Vagina (tissue), 2 donors: Measurements from ENCODE around the gene SYMPK.

Source experiments
- POLR2A ChIP-seq, 2 donors: fragments of 450-650 bp; IDR thresholded peaks; one replicate each; pipeline ENCODE4 v1.6.1; 2017; ENCODE audit warnings: antibody characterized with exemption in 2 of 2, mild to moderate bottlenecking in 2 of 2, moderate library complexity in 2 of 2
- TF ChIP-seq, protein P1 (sequence below), 3 experiments: fragments of 450-650 bp in 2 of 3; fragments of 200-600 bp in 1 of 3; sonication (generic) in 1 of 3; IDR thresholded peaks; one replicate each; pipeline ENCODE4 v1.5.1; 2017 to 2019; ENCODE audit warnings: antibody characterized with exemption in 3 of 3, mild to moderate bottlenecking in 2 of 3, moderate library complexity in 2 of 3

DNA sequence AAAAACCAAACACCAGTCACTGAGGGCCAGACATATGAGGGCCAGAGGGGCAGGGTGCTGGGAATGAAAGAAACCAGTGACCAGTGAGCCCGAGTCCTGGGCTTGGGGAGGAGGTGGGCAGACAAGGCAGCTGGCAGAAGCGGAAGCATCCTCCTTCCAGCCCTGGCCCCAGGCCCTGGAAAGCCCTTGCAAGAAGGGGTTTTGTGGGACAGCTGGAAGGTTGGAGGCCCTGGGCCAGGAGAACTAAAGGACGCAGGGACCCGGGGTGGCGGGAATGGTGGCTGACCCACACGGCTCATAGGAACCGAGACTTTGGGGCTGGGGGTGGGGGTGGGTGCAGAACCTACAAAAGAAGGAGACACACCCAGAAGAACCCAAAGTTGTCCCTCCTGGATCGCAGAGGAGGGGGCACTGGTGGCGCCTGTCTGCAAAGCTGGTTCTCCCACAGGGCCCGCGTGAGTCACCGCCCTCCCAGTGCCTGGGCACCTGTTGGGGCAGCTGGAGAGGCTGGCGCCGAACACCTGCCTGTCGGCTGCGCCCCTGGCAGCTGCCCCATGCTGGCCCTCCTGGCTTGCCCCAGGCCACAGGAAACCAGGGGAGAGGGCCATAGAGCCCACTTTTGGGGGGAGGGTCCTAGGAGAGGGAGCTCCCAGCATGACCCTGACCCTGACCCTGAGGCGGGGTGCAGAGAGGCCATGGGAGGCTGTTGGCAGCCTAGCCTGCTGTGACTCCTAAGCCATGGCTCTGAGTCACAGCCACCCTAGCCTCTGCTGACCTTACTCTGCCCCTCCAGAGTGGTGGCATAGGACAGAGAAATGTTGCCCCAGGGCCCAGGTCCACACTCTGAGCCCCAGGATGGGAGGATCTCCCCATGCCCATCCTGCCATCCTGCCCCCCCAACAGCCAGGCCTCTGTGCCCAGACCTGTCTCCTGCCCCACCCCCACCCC is 81.5 kb downstream of the SYMPK start:
- no peak for TF ChIP-seq POLR2A (IDR thresholded peaks at IDR 0.05)
- TF ChIP-seq, protein P1, sequence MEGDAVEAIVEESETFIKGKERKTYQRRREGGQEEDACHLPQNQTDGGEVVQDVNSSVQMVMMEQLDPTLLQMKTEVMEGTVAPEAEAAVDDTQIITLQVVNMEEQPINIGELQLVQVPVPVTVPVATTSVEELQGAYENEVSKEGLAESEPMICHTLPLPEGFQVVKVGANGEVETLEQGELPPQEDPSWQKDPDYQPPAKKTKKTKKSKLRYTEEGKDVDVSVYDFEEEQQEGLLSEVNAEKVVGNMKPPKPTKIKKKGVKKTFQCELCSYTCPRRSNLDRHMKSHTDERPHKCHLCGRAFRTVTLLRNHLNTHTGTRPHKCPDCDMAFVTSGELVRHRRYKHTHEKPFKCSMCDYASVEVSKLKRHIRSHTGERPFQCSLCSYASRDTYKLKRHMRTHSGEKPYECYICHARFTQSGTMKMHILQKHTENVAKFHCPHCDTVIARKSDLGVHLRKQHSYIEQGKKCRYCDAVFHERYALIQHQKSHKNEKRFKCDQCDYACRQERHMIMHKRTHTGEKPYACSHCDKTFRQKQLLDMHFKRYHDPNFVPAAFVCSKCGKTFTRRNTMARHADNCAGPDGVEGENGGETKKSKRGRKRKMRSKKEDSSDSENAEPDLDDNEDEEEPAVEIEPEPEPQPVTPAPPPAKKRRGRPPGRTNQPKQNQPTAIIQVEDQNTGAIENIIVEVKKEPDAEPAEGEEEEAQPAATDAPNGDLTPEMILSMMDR (IDR thresholded peaks at IDR 0.05) = no peak
